Large intestine (tissue), 3 donors: ENCODE results near the gene INPP5D. TPM values are rescaled to one million over a fixed set of nuclear protein-coding genes. Genes with fewer than 3 reads are reported as not detected.

ENCODE experiments used
- DNase-seq, 2 donors: peaks; one replicate each; pipeline versions ENCODE4 v3.0.0 to v3.0.0-alpha.2; 2013
- H3K27ac ChIP-seq: one replicate; pipeline ENCODE4 v1.5.1; 2013; ENCODE audit warnings: low read length
- H3K27me3 ChIP-seq: 2 replicates; pipeline ENCODE4 v1.6.1; 2013; ENCODE audit warnings: low read length; ENCODE audit not compliant: control insufficient read depth, insufficient read depth
- H3K36me3 ChIP-seq: 2 replicates; pipeline ENCODE4 v1.6.1; 2013; ENCODE audit warnings: low read length; ENCODE audit not compliant: control insufficient read depth, insufficient read depth
- H3K4me1 ChIP-seq: one replicate; pipeline ENCODE4 v1.6.1; 2013; ENCODE audit warnings: low read length; ENCODE audit not compliant: control insufficient read depth, insufficient read depth
- H3K4me3 ChIP-seq: one replicate; pipeline ENCODE4 v1.5.1; 2013; ENCODE audit warnings: low read length
- H3K9me3 ChIP-seq: one replicate; pipeline ENCODE4 v1.6.1; 2013; ENCODE audit warnings: mild to moderate bottlenecking, low read depth, low read length, moderate library complexity; ENCODE audit not compliant: control insufficient read depth
- WGBS: methylation state at CpG from one replicate; pipeline ENCODE4 v1.1.5; 2013; ENCODE audit warnings: low lambda C conversion rate; ENCODE audit not compliant: insufficient coverage; 5-methylcytosine and 5-hydroxymethylcytosine counted together
- polyA plus RNA-seq: library from polyadenylated mRNA; unstranded; fragments of 120-200 nt; gene quantifications from one replicate; pipeline ENCODE4 v1.2.1, GENCODE V29; 2013

Gene INPP5D
- polyA plus RNA-seq, 1 donor: 12.6 TPM

GRCh38 chr2:233204286-233204936 lies 144.3 kb downstream of the INPP5D start:
- WGBS: no CpG with 5 or more reads among the region's 50 CpGs

GRCh38 chr2:233208382-233209116 lies 148.4 kb downstream of the INPP5D start:
- WGBS: no CpG with 5 or more reads among the region's 10 CpGs
- no peaks in the 10 kb centered on the region for H3K36me3 ChIP-seq
- DNase-seq: peak; percentile 40 to 47

More at GRCh38 chr2:233204286-233204936, 144.3 kb downstream of the INPP5D start:
- no peak overlapping the region for H3K27ac ChIP-seq
- H3K9me3 ChIP-seq: peaks cover 14% of the 10 kb centered on the region
- H3K27me3 ChIP-seq: no peaks in the 10 kb centered on the region
- no peaks in the 10 kb centered on the region for H3K36me3 ChIP-seq
- no peak for DNase-seq
- H3K4me3 ChIP-seq: no peak overlapping the region
- H3K4me1 ChIP-seq: no peaks in the 10 kb centered on the region

GRCh38 chr2:233209117-233209532 lies 149.0 kb downstream of the INPP5D start:
- H3K4me1 ChIP-seq: no peaks in the 10 kb centered on the region
- H3K4me3 ChIP-seq: no peak overlapping the region
- no CpG with 5 or more reads among the region's 4 CpGs for WGBS
- peaks cover 5% of the 10 kb centered on the region for H3K9me3 ChIP-seq
- no peak for DNase-seq
- no peak overlapping the region for H3K27ac ChIP-seq
- no peaks in the 10 kb centered on the region for H3K36me3 ChIP-seq
- H3K27me3 ChIP-seq: no peaks in the 10 kb centered on the region

More at GRCh38 chr2:233208382-233209116, 148.4 kb downstream of the INPP5D start:
- Histone ChIP-seq H3K27ac (no peak overlapping the region), H3K4me1 (no peaks in the 10 kb centered on the region), H3K27me3 (no peaks in the 10 kb centered on the region), H3K4me3 (no peak overlapping the region), H3K9me3 (peaks cover 7% of the 10 kb centered on the region)

GRCh38 chr2:233209533-233210171 lies 149.5 kb downstream of the INPP5D start:
- no peak overlapping the region for H3K27ac ChIP-seq
- H3K9me3 ChIP-seq: no peaks in the 10 kb centered on the region
- no peaks in the 10 kb centered on the region for H3K27me3 ChIP-seq
- no peaks in the 10 kb centered on the region for H3K36me3 ChIP-seq
- no CpG with 5 or more reads among the region's 10 CpGs for WGBS
- H3K4me1 ChIP-seq: no peaks in the 10 kb centered on the region
- no peak overlapping the region for H3K4me3 ChIP-seq
- no peak for DNase-seq

- no peak overlapping the region for H3K27ac ChIP-seq
- no peaks in the 10 kb centered on the region for H3K27me3 ChIP-seq
- H3K36me3 ChIP-seq: no peaks in the 10 kb centered on the region
- H3K4me3 ChIP-seq: no peak overlapping the region
- DNase-seq: no peak
- no peaks in the 10 kb centered on the region for H3K9me3 ChIP-seq
- H3K4me1 ChIP-seq: no peaks in the 10 kb centered on the region
- 100% methylated on average over 2 of the region's 8 CpGs for WGBS
Observed at GRCh38 chr2:233210281-233210680, 150.1 kb downstream of the INPP5D start.

GRCh38 chr2:233210843-233211547 lies 150.9 kb downstream of the INPP5D start:
- Histone ChIP-seq H3K27ac (no peak overlapping the region), H3K4me1 (no peaks in the 10 kb centered on the region), H3K27me3 (no peaks in the 10 kb centered on the region), H3K4me3 (no peak overlapping the region), H3K36me3 (no peaks in the 10 kb centered on the region), H3K9me3 (no peaks in the 10 kb centered on the region)
- peak; percentile 33 to 35 for DNase-seq
- 60% methylated on average over 1 of the region's 18 CpGs for WGBS

- no peak overlapping the region for H3K4me3 ChIP-seq
- no peaks in the 10 kb centered on the region for H3K4me1 ChIP-seq
- H3K36me3 ChIP-seq: no peaks in the 10 kb centered on the region
- DNase-seq: no peak
- no CpG with 5 or more reads among the region's 3 CpGs for WGBS
- no peaks in the 10 kb centered on the region for H3K9me3 ChIP-seq
- no peak overlapping the region for H3K27ac ChIP-seq
- H3K27me3 ChIP-seq: no peaks in the 10 kb centered on the region
Observed at GRCh38 chr2:233211548-233211895, 151.4 kb downstream of the INPP5D start.

GRCh38 chr2:233213011-233213410 lies 152.9 kb downstream of the INPP5D start:
- Histone ChIP-seq H3K27me3 (no peaks in the 10 kb centered on the region), H3K27ac (no peak overlapping the region), H3K4me3 (no peak overlapping the region), H3K9me3 (no peaks in the 10 kb centered on the region), H3K4me1 (no peaks in the 10 kb centered on the region), H3K36me3 (no peaks in the 10 kb centered on the region)
- WGBS: 100% methylated on average over 1 of the region's 15 CpGs
- DNase-seq: no peak

- WGBS: 100% methylated on average over 2 of the region's 6 CpGs
- Histone ChIP-seq H3K4me3 (no peak overlapping the region), H3K4me1 (no peaks in the 10 kb centered on the region), H3K27me3 (no peaks in the 10 kb centered on the region), H3K36me3 (no peaks in the 10 kb centered on the region), H3K9me3 (no peaks in the 10 kb centered on the region), H3K27ac (no peak overlapping the region)
- DNase-seq: no peak
Observed at GRCh38 chr2:233213975-233214374, 153.8 kb downstream of the INPP5D start.

GRCh38 chr2:233217892-233218377 lies 157.8 kb downstream of the INPP5D start:
- no peak overlapping the region for H3K4me3 ChIP-seq
- H3K4me1 ChIP-seq: no peaks in the 10 kb centered on the region
- no peak overlapping the region for H3K27ac ChIP-seq
- WGBS: 100% methylated on average over 1 of the region's 8 CpGs
- DNase-seq: peak in 1 of 2 donors; percentile 20
- H3K36me3 ChIP-seq: no peaks in the 10 kb centered on the region
- H3K9me3 ChIP-seq: no peaks in the 10 kb centered on the region
- no peaks in the 10 kb centered on the region for H3K27me3 ChIP-seq
